T follicular helper cell (primary cell): ENCODE measurements around the gene SHANK1.
A peak's percentile ranks its signal among the peaks of the same experiment; 100 is the strongest.

ENCODE experiments used
- DNase-seq: peaks from one replicate; pipeline ENCODE4 v3.0.0-alpha.2; 2020; ENCODE audit warnings: low read depth

Gene SHANK1

GRCh38 chr19:50686310-50687032 is 33.1 kb downstream of the SHANK1 start:
- DNase-seq, result no peak

DNA sequence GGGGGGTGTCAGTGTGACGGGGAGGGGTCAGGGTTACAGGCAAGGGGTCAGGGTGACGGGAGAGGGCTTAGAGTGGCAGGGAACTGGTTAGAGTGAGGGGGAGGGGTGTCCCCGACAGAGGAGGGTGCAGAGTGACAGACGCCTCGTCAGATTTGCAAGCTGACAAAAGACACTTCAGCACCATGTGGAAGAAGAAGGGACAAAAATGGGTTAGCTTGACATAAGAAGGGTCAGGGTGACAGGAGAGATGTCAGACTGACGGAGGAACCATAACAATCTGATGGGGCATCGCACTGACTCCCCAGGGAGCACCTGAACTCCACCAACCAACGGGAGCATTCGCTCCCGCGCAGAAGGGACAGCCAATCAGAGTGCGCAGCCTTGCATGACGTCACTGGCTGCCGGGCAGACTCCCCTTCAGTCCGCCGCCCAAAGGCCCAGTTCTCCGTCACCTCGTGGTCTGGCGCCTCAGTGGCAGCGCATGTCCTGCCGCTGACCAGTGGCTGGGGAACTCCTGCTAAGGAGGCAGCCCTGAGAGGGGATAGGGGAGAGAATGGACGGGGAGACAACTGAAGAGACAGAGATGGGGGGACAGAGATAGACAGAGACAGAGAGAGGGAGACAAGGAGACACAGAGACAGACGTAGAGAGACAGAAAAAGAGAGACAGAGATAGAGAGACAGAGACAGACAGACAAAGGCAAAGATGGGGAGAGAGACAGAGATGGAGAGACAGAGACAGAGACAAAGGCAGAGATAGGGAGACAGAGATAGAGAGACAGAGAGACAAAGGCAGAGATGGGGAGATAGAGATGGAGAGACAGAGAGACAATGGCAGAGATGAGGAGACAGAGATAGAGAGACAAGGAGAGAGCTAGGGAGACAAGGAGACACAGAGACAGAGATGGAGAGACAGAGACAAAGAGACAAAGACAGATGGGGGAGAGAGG is 40.2 kb downstream of the SHANK1 start:
- DNase-seq, result peak; percentile 58

DNA sequence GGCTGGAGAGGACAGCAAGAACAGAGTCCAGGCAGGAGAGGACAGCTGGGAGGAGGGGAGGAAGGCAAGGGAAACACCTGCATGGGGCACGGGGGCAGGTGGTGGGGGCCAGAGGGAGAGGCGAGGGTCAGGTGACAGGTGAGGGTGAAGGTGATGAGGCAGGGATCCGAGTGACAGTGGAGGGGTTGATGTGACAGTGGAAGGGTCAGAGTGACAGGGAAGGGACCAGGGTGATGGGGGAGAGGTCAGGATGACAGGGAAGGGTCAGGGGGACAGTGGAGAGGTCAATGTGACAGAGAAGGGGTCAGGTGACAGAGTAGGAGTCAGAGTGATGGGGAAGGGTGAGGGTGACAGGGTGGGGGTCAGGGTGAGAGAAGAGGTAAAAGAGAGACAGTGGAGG is 41.3 kb downstream of the SHANK1 start:
- DNase-seq, result no peak

DNA sequence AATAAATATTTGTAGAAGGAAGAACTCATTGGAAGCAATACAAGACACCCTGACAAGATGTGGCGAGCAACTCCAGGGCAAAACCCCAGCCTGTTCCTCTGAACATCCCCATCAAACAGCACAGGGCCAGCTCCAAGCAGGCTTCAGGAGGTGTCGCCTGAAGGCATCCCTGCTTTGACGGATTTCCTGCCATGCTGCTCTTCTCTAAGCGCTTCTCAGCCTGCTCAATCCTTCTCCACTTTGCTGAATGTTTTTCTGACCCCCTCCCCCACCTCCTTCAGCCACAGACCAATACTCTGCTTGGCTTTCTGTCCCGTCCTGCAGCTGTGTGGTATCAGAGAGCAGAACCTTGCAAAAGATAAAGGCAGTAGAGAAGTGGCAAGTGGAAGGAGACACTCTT is 42.0 kb downstream of the SHANK1 start:
- no peak for DNase-seq

GRCh38 chr19:50676625-50677197 is 42.9 kb downstream of the SHANK1 start:
- DNase-seq, result no peak

- no peak for DNase-seq
Measured at GRCh38 chr19:50673118-50673517, 46.5 kb downstream of the SHANK1 start.

DNA sequence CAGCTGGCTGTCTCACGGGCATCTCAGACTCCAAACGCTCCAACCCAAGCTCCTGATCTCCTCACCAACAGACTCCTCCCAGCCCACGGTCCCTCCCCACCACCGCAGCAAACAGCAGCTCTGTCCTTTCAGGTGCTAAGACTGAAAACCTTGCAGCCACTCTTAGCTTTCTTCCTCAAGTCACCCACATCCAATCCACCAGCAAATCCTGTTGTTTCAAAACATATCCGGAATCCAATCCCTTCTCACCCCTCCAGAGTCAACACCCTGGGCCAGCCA is 49.6 kb downstream of the SHANK1 start:
- DNase-seq, result no peak

- no peak for DNase-seq
Measured at GRCh38 chr19:50669302-50670101, 50.1 kb downstream of the SHANK1 start.

DNA sequence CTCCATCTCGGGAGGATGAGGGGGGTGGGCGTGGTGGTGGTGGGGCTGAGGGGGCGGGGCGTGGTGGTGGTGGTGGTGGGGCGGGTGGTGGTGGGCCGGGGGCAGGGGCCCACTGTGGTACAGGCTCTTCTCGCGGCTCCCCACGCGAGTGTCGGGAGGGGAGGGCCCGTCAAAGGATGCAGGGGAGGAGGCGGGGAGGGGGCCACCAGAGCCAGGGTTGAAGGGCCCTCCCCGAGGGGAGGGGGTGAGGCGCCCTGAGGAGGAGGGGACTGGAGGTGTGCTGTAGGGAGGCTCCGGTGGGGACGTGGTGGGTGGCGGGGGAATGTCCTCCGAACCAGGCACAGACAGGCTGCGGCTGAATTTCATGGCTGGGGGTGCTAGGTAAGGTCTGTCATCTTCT is 50.7 kb downstream of the SHANK1 start:
- DNase-seq, result no peak

GRCh38 chr19:50668416-50668815 is 51.2 kb downstream of the SHANK1 start:
- DNase-seq, result no peak

DNA sequence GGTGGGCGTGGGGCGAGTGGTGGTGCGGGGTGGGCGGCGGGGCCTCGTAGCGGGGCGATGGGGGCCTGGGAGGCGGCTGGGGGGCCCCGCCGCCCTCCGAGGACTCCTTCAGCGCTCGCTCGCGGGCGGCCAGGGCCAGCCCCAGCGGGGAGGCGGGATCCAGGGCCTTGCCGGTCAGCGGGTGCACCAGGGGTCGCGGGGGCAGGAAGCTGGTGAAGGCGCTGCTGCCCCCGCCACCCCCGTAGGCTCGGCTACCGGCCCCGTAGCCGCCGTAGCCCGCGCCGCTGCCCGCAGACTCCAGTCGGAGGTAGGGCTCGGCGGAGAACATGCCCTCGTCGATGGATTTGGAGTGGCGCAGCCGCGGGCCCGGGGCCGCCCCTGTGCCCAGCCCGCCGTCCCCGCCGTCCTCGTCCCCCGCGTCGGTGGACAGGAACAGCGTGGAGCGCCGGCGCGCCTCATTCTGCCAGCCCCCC is 51.8 kb downstream of the SHANK1 start:
- DNase-seq, result no peak

DNA sequence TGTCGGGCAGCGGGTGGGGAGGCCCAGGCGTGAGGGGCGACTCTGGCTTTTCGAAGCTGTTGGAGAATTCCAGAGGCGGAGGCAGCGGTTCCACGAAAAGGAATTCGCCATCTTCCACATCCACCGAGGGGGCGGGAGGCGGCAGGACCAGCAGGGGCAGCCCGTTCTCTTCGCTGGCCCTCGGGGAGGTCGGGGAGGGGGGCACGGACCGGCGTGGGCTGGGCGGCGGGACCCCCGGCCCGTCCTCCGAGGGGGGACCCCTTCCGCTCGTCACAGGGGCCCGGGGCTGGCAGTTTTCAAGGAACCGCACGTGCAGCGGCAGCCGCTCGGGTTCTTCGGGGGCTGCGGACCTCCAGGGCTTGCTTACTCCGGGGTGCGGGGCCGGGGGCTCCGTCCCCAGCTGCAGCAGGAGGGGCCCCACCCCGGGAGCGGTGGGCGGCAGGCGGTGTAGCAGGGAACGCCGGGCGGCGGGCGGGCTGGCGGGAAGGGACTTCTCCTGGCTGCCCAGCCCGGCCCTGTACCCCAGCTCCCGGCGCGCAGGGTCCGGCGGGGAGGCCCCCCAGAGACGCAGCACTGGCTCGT is 52.3 kb downstream of the SHANK1 start:
- no peak for DNase-seq

DNA sequence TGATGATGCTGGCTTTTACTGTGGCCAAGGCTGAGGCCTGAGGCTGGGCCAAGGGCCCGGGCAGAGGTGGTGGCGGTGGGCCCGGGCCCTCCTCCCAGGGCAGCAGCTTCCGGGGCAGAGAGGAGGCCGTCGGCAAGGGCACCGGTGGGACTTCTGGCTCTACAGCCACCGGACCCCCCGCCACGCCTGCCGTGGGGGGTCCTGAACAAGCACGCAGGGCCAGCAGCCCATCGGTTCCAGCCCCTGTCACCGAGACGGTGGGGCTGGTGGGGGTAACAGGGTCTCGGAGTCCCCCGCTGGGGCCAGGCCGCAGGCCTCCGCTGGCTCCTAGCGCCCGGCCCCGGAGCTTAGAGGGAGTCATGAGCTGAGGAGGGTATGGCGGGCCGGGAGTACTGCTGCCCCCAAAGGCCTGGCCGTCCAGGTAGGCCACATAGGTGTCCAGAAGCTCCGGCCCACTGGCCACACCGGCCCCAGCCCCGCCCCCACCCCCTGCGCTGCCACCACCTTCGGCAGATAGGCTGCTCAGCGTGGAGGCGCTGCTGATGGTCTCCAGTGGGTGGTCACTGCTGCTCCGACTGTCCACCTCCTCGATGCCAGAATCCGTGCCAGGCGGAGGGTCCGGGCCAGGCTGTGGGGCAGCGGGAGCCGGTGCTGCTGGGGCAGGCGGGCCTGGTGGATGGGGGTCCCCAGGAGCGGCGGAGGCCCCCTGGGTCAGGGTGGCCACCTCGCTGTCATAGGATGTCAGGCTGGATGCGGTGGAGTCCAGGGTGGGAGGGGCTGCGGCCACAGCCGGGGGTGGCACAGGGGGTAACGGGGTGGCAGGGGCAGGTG is 53.0 kb downstream of the SHANK1 start:
- DNase-seq, result no peak

DNA sequence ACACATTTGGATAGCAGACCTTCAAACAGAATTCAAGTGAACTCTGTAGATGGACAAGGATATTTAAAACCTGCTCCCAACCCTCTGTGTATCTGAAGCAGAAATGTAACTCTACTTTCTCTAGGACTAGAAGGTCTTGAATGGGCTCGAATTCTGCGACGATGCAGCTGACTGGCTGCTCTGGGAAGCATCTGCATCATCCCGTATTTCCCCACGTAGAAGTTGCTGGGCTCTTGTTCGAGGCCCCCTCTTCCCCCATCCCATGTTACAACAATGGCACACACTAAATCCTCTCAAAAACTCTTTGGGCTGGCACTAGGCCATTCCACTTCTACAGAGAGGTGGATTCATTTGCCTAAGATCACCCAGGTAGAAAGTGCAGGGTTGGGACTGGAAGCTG is 55.4 kb downstream of the SHANK1 start:
- DNase-seq, result no peak

DNA sequence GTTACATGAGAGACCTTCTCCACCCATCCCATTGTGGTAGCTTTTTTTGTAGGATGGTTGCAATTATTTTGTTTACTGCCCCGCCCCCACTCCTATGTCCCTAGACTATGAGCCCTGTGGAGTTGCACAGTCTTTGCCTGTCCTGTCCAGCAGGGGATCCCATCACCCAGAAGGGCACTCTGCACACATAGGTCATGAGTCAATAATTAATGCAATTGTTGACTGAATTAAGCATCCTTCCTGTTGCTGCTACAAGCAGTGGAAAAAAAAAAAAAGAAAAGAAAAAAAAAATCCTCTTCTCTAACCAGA is 56.2 kb downstream of the SHANK1 start:
- DNase-seq, result no peak

DNA sequence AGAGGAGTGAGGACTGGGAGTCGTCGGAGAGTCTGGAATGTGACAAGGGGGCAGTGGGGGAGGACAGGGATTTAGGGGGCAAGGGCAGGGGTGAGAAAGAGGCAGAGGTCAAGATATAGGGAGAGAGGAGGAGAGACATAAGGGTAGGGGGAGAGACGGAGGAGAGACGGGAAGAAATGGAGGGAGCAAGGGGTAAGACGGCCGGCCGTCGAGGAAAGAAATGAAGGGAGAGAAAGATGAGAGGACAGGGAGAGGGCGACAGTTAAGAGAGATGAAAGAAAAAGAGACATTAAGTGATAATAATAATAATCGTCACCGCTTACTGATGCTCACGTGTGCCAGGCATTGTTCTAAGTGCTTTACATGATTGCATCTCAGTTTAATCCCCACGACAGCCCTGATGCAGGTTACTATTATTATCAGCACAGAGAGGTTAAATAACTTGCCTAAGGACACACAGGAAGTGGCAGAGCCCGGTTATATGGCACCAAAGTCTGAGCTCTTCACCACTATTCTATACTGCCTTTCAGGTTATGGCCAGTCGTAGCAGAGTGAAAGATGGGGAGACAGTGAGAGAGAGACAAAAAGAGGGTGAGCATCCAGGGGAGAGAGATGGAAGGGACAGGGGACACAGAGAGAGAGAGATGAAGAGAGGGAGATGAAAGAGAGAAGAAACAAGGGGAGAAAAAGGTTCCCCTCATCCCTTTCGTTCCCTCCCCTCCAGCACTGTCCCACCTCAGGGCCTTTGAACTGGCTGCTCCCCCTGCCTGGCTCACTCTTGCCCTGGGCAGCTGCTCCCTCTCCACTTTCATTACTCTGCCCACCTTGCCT is 56.7 kb downstream of the SHANK1 start:
- no peak for DNase-seq

DNA sequence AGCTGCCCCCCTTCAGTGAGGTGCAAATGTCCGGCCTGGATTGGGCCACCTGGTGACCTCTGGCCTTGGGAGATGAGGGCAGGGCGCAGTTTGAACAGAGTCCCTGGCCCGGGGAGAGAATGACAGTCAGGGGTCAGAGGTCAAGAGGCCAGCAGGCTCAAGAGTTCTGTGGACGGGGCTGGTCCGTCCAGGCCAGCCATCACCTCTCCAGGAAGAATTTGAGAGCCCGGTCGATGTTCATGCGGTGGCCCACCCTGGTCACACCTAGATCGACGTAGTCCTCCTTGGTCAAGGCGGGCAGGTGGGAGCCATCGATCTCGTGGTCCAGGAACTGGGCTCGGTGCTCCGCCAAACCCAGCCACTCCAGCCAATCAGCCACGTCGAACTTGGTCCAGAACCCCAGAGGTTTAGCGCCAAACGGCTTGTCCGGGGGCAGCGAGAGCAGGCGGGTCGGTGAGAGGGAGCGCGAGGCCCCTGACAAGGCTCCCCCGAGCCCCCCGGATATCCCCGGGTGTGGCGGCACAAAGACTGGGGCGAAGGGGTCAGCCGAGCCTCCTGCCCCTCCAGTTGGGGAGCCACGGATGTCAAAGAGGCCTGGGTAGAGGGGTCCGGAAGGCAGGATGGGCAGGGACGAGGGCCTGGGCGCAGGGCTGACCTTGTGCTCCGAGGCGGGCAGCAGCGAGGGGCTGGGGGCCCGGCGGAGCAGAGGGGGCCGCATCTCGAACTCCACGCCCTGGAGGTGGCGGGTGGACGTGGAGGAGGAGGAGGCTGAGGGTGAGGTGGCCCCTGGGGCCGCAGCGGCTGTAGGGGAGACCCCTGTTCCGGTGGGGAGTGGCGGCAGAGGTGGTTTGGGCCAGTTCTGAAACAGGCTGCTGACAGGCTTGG is 57.6 kb downstream of the SHANK1 start:
- DNase-seq, result no peak

- no peak for DNase-seq
Measured at GRCh38 chr19:50661023-50661422, 58.6 kb downstream of the SHANK1 start.

GRCh38 chr19:50660088-50660366 is 59.6 kb downstream of the SHANK1 start:
- DNase-seq, result no peak
